Caco-2 (cell line): Measurements from ENCODE around the gene SEMA4A. TPM values are rescaled to one million over a fixed set of nuclear protein-coding genes. Genes with fewer than 3 reads are reported as not detected.

Experiments
- BruUV-seq: library from RNA; stranded (reverse); fragments of 400-500 nt; replicated peaks from 2 replicates; lab custom pipeline; 2021; lab: Mats Ljungman, UMichigan
- CTCF ChIA-PET: fragments of 300-600 bp; sonication (Branson Sonifier 250); formaldehyde crosslinking; loops from one replicate; lab custom pipeline; 2022; ENCODE audit warnings: antibody characterized with exemption; lab: Charles Lee
- POLR2A ChIA-PET: fragments of 300-600 bp; sonication (Branson Sonifier 250); formaldehyde crosslinking; loops from one replicate; lab custom pipeline; 2022; ENCODE audit warnings: antibody characterized with exemption; lab: Charles Lee
- DNase-seq, 2 experiments: peaks; one replicate each; pipeline versions ENCODE4 v3.0.0 to v3.0.0-alpha.2; 2020 to 2022
- H3K27me3 ChIP-seq: replicated peaks from 2 replicates; pipeline ENCODE4 v1.6.0; 2011; ENCODE audit warnings: low read length; ENCODE audit not compliant: control insufficient read depth, insufficient read depth
- H3K36me3 ChIP-seq: 2 replicates; pipeline ENCODE4 v1.5.1; 2011; ENCODE audit warnings: low read length; ENCODE audit not compliant: control insufficient read depth, insufficient read depth
- H3K4me1 ChIP-seq: fragments of 250-450 bp; sonication (Bioruptor Pico); 2 replicates; pipeline ENCODE4 v1.5.1; 2020; ENCODE audit warnings: mild to moderate bottlenecking
- H3K4me3 ChIP-seq: 2 replicates; pipeline ENCODE4 v1.5.1; 2011; ENCODE audit warnings: low read depth, mild to moderate bottlenecking, control low read depth, low read length
- H3K9me3 ChIP-seq: fragments of 250-450 bp; sonication (Bioruptor Pico); 2 replicates; pipeline ENCODE4 v1.5.1; 2020; ENCODE audit warnings: mild to moderate bottlenecking, moderate library complexity
- H3K27ac Mint-ChIP-seq: one replicate; pipeline ENCODE4 v1.8.0; 2022; ENCODE audit warnings: mixed read lengths; ENCODE audit not compliant: unreplicated experiment
- H3K27me3 Mint-ChIP-seq: one replicate; pipeline ENCODE4 v1.8.0; 2022; ENCODE audit warnings: mixed read lengths; ENCODE audit not compliant: insufficient read depth, unreplicated experiment
- H3K36me3 Mint-ChIP-seq: one replicate; pipeline ENCODE4 v1.8.0; 2022; ENCODE audit warnings: mild to moderate bottlenecking, mixed read lengths; ENCODE audit not compliant: insufficient read depth, unreplicated experiment
- H3K4me1 Mint-ChIP-seq: one replicate; pipeline ENCODE4 v1.8.0; 2022; ENCODE audit warnings: low read depth, mixed read lengths; ENCODE audit not compliant: unreplicated experiment
- H3K4me3 Mint-ChIP-seq: one replicate; pipeline ENCODE4 v1.8.0; 2022; ENCODE audit warnings: mild to moderate bottlenecking, moderate library complexity, mixed read lengths; ENCODE audit not compliant: unreplicated experiment
- H3K9me3 Mint-ChIP-seq: one replicate; pipeline ENCODE4 v1.8.0; 2022; ENCODE audit warnings: mixed read lengths; ENCODE audit not compliant: unreplicated experiment
- CTCF ChIP-seq, 2 experiments: fragments of 200-600 bp in 1 of 2; IDR thresholded peaks; 1 replicate in 1 of 2; 2 replicates in 1 of 2; pipeline versions ENCODE4 v1.5.1 to v1.8.0; 2011 to 2022; ENCODE audit warnings: antibody characterized with exemption in 1 of 2, control low read depth in 1 of 2, inconsistent platforms in 1 of 2, low read depth in 1 of 2, low read length in 1 of 2, mild to moderate bottlenecking in 1 of 2, moderate library complexity in 1 of 2; ENCODE audit not compliant: insufficient read depth in 1 of 2, severe bottlenecking in 1 of 2, unreplicated experiment in 1 of 2
- intact Hi-C: fragments of 100-400 bp; cut with micrococcal nuclease; formaldehyde crosslinking; loops from one replicate; pipeline ENCODE4 v1.10.0; 2022; ENCODE audit not compliant: unreplicated experiment
- total RNA-seq: library from RNA; stranded (reverse); gene quantifications from 2 replicates; pipeline ENCODE4 v1.2.3, GENCODE V29; 2022

The SEMA4A gene
- total RNA-seq, 1 experiment from 2014 or later, result 0.52 TPM

GRCh38 chr1:156149374-156150332 lies 3.7 kb upstream of the SEMA4A start:
- Histone ChIP-seq H3K36me3 (no peaks in the 10 kb centered on the region), H3K9me3 (no peaks in the 10 kb centered on the region), H3K4me3 (no peak overlapping the region), H3K4me1 (peaks cover 11% of the 10 kb centered on the region), H3K27me3 (no peaks in the 10 kb centered on the region)
- Mint-ChIP-seq H3K9me3 (no peaks in the 10 kb centered on the region), H3K27ac (no peak overlapping the region), H3K27me3 (no peaks in the 10 kb centered on the region), H3K36me3 (peaks cover 6% of the 10 kb centered on the region), H3K4me1 (peaks cover 21% of the 10 kb centered on the region), H3K4me3 (no peak overlapping the region)
- intact Hi-C loops, result loop anchor here (5.0 kb wide), 2 partner anchors 63 to 168 kb away; partner anchors contain the start of gene PMF1
- no TSS peak for BruUV-seq
- CTCF ChIA-PET, result interaction anchor here (0.7 to 2.5 kb wide), 2 partner anchors 63 to 75 kb away, joined by 3 to 15 read pairs; partner anchors contain the start of gene PMF1
- TF ChIP-seq CTCF (IDR thresholded peaks at IDR 0.05; ENCODE audit: insufficient read depth in 1 of 2, low read depth in 1 of 2, low read length in 1 of 2, severe bottlenecking in 1 of 2, unreplicated experiment in 1 of 2), result no peak
- DNase-seq, result no peak
- POLR2A ChIA-PET, result interaction anchor here (0.9 kb wide), 1 partner anchor 63 kb away, joined by 3 read pairs; the partner anchor contains the start of gene PMF1

GRCh38 chr1:156150333-156151011 lies 2.9 kb upstream of the SEMA4A start:
- intact Hi-C loops, result no loop called here
- no peak overlapping the region for H3K4me3 Mint-ChIP-seq
- peaks cover 21% of the 10 kb centered on the region for H3K4me1 Mint-ChIP-seq
- POLR2A ChIA-PET, result interaction anchor here (0.6 to 0.9 kb wide), 2 partner anchors 62 to 67 kb away, joined by 3 to 7 read pairs; partner anchors contain the start of gene PMF1
- H3K36me3 Mint-ChIP-seq, result peaks cover 6% of the 10 kb centered on the region
- H3K9me3 Mint-ChIP-seq, result no peaks in the 10 kb centered on the region
- H3K27me3 Mint-ChIP-seq, result no peaks in the 10 kb centered on the region
- Histone ChIP-seq H3K36me3 (no peaks in the 10 kb centered on the region), H3K27me3 (no peaks in the 10 kb centered on the region), H3K4me1 (peaks cover 11% of the 10 kb centered on the region), H3K4me3 (no peak overlapping the region), H3K9me3 (no peaks in the 10 kb centered on the region)
- CTCF ChIA-PET, result interaction anchor here (0.5 to 2.5 kb wide), 3 partner anchors 30 to 74 kb away, joined by 3 to 15 read pairs (median 4); partner anchors contain the start of gene PMF1
- no TSS peak for BruUV-seq
- TF ChIP-seq CTCF (IDR thresholded peaks at IDR 0.05; ENCODE audit: insufficient read depth in 1 of 2, low read depth in 1 of 2, low read length in 1 of 2, severe bottlenecking in 1 of 2, unreplicated experiment in 1 of 2), result no peak
- no peak overlapping the region for H3K27ac Mint-ChIP-seq
- no peak for DNase-seq
